NT2/D1 (cell line): ENCODE results near the gene DOK5.

Experiments used
- SUZ12 ChIP-seq: IDR thresholded peaks from 2 replicates; pipeline ENCODE4 v1.6.1; 2011; ENCODE audit not compliant: insufficient read length, insufficient read depth; ENCODE audit errors: extremely low read depth
- YY1 ChIP-seq: IDR thresholded peaks from 2 replicates; pipeline ENCODE4 v1.6.1; 2011; ENCODE audit not compliant: insufficient read length, insufficient read depth
- ZNF274 ChIP-seq: IDR thresholded peaks from 2 replicates; pipeline ENCODE4 v1.6.1; 2011; ENCODE audit warnings: mild to moderate bottlenecking, low read depth, low read length

DNA sequence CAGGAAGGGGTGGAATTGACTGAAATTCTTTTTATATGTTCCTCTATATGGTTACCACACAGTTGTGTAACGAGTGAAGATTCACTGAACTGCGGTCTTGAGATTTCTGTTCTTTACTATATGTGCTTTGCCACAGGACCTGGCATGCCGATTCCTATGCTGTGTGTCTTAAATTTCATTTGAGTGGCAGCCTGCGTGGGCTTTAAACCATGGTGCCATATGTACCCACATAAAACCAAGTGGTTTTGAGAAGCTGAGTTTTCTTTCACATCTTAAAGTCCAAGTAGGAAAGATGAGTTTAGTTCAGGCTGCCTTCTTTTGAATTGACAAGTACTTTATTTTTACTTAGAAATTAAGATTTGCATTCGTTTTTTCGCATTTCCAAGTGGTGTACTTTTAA is 101.1 kb downstream of the DOK5 start:
- TF ChIP-seq YY1, result no peak
- TF ChIP-seq ZNF274, result no peak
- no peak for TF ChIP-seq SUZ12
